GM12878 (cell line): Measurements from ENCODE around the gene HCFC1. TPM values are rescaled to one million over a fixed set of nuclear protein-coding genes. Genes with fewer than 3 reads are reported as not detected.

Experiments
- ATAC-seq: fragments of 200-7000 bp; cut with Tn5 transposase; 3 replicates; pipeline ENCODE4 v1.9.1; 2020; ENCODE audit warnings: mild to moderate bottlenecking, moderate library complexity
- BruUV-seq: library from RNA; stranded (reverse); fragments of 400-500 nt; replicated peaks from 2 replicates; lab custom pipeline; 2021; lab: Mats Ljungman, UMichigan
- CTCF ChIA-PET: fragments of 300-600 bp; sonication (Branson Sonifier 250); formaldehyde crosslinking; extraction: SDS; loops from one replicate; lab custom pipeline; 2021; ENCODE audit warnings: inconsistent platforms; lab: Yijun Ruan, JAX
- POLR2A ChIA-PET: fragments of 350-600 bp; formaldehyde crosslinking; extraction: SDS; loops from one replicate; lab custom pipeline; 2021; ENCODE audit warnings: inconsistent platforms; lab: Charles Lee
- RAD21 ChIA-PET: fragments of 300-600 bp; sonication (Branson Sonifier 250); formaldehyde crosslinking; loops from one replicate; lab custom pipeline; 2023; ENCODE audit warnings: antibody characterized with exemption; ENCODE audit not compliant: unreplicated experiment; lab: Charles Lee
- SMC1A ChIA-PET: fragments of 300-600 bp; sonication (Branson Sonifier 250); formaldehyde crosslinking; loops from one replicate; lab custom pipeline; 2023; ENCODE audit not compliant: unreplicated experiment, uncharacterized antibody; lab: Charles Lee
- DNase-seq: peaks from one replicate; pipeline ENCODE4 v3.0.0-alpha.2; 2011; ENCODE audit warnings: low read depth, low spot score
- FAIRE-seq: peaks from 3 replicates; lab custom pipeline; 2011; peaks lifted over from hg19 to GRCh38; lab: Jason Lieb, UNC
- H2AFZ ChIP-seq: 2 replicates; pipeline ENCODE4 v1.6.0; 2011; ENCODE audit warnings: low read depth, low read length, control low read depth; ENCODE audit not compliant: control insufficient read depth
- H3K27ac ChIP-seq: 2 replicates; pipeline ENCODE4 v1.5.1; 2011; ENCODE audit warnings: control low read depth; ENCODE audit not compliant: control insufficient read depth, insufficient read depth
- H3K27me3 ChIP-seq, 2 experiments: replicated peaks in 1 of 2; 2 replicates each; pipeline versions ENCODE4 v1.6.0 to v1.6.1; 2011; ENCODE audit warnings: low read length in 1 of 2; ENCODE audit not compliant: control insufficient read depth in 2 of 2, insufficient read depth in 2 of 2
- H3K36me3 ChIP-seq, 2 experiments: 2 replicates each; pipeline ENCODE4 v1.5.1; 2011; ENCODE audit warnings: low read length in 1 of 2; ENCODE audit not compliant: control insufficient read depth in 2 of 2, insufficient read depth in 2 of 2
- H3K4me1 ChIP-seq: 2 replicates; pipeline ENCODE4 v1.6.1; 2011; ENCODE audit warnings: mild to moderate bottlenecking, low read length, moderate library complexity, mixed read lengths; ENCODE audit not compliant: control insufficient read depth, insufficient read depth
- H3K4me2 ChIP-seq: 2 replicates; pipeline ENCODE4 v1.6.0; 2011; ENCODE audit warnings: control low read depth; ENCODE audit not compliant: control insufficient read depth, insufficient read depth
- H3K4me3 ChIP-seq: fragments of 200-600 bp; sonication (generic); 2 replicates; pipeline ENCODE4 v1.5.1; 2016
- H3K79me2 ChIP-seq: 2 replicates; pipeline ENCODE4 v1.6.0; 2011; ENCODE audit warnings: low read length; ENCODE audit not compliant: control insufficient read depth, insufficient read depth
- H3K9ac ChIP-seq: 2 replicates; pipeline ENCODE4 v1.8.0; 2011; ENCODE audit warnings: low read length, control low read depth, mixed read lengths; ENCODE audit not compliant: control insufficient read depth, insufficient read depth
- H3K9me3 ChIP-seq: replicated peaks from 3 replicates; pipeline ENCODE4 v1.5.1; 2011; ENCODE audit warnings: mild to moderate bottlenecking, low read length; ENCODE audit not compliant: control insufficient read depth, insufficient read depth
- H4K20me1 ChIP-seq: 2 replicates; pipeline ENCODE4 v1.6.0; 2011; ENCODE audit not compliant: control insufficient read depth, insufficient read depth
- BMI1 ChIP-seq: fragments of 450-650 bp; IDR thresholded peaks from 2 replicates; pipeline ENCODE4 v1.6.1; 2016; ENCODE audit warnings: mild to moderate bottlenecking, moderate library complexity, borderline replicate concordance
- BRCA1 ChIP-seq: IDR thresholded peaks from 2 replicates; pipeline ENCODE4 v1.6.1; 2011; ENCODE audit warnings: low read depth, low read length, improper control_type of control experiment
- HCFC1 ChIP-seq: fragments of 150-350 bp; IDR thresholded peaks from 2 replicates; pipeline ENCODE4 v1.6.1; 2014; ENCODE audit warnings: low read length
- JUND ChIP-seq: IDR thresholded peaks from 2 replicates; pipeline ENCODE4 v1.6.1; 2012; ENCODE audit warnings: low read depth, mild to moderate bottlenecking, low read length, improper control_type of control experiment, moderate library complexity
- NR2C1 ChIP-seq: fragments of 450-650 bp; IDR thresholded peaks from 2 replicates; pipeline ENCODE4 v1.6.1; 2017; ENCODE audit warnings: antibody characterized with exemption, mild to moderate bottlenecking, moderate library complexity
- NRF1 ChIP-seq: conservative IDR thresholded peaks from 2 replicates; pipeline ENCODE4 v1.6.1; 2011; ENCODE audit warnings: mild to moderate bottlenecking, low read depth, low read length, improper control_type of control experiment
- SMC3 ChIP-seq: IDR thresholded peaks from 2 replicates; pipeline ENCODE4 v1.6.1; 2011; ENCODE audit warnings: low read length, improper control_type of control experiment, borderline replicate concordance
- SPI1 ChIP-seq: IDR thresholded peaks from 2 replicates; pipeline ENCODE4 v1.6.1; 2011; ENCODE audit warnings: low read depth, mild to moderate bottlenecking, low read length, moderate library complexity, borderline replicate concordance; ENCODE audit not compliant: insufficient read depth
- SREBF1 ChIP-seq: IDR thresholded peaks from 2 replicates; pipeline ENCODE4 v1.6.1; 2012; ENCODE audit warnings: mild to moderate bottlenecking, low read length
- SREBF2 ChIP-seq: IDR thresholded peaks from 2 replicates; pipeline ENCODE4 v1.6.1; 2012; ENCODE audit warnings: mild to moderate bottlenecking, low read length
- SUZ12 ChIP-seq: fragments of 200-600 bp; sonication (generic); IDR thresholded peaks from one replicate; pipeline ENCODE4 v1.6.1; 2018; ENCODE audit warnings: antibody characterized with exemption, mild to moderate bottlenecking; ENCODE audit not compliant: unreplicated experiment
- TCF3 ChIP-seq: IDR thresholded peaks from 2 replicates; pipeline ENCODE4 v1.6.1; 2012; ENCODE audit warnings: low read depth, mild to moderate bottlenecking, low read length, borderline replicate concordance; ENCODE audit not compliant: insufficient read depth
- USF1 ChIP-seq: IDR thresholded peaks from 2 replicates; pipeline ENCODE4 v1.6.1; 2011; ENCODE audit warnings: borderline replicate concordance, low read depth, mild to moderate bottlenecking, moderate library complexity, mixed read lengths, low read length; ENCODE audit not compliant: insufficient read depth; ENCODE audit errors: extremely low read length
- YY1 ChIP-seq: IDR thresholded peaks from 2 replicates; pipeline ENCODE4 v1.6.1; 2011; ENCODE audit warnings: low read depth, mild to moderate bottlenecking, low read length
- ZNF217 ChIP-seq: fragments of 450-650 bp; IDR thresholded peaks from 2 replicates; pipeline ENCODE4 v1.6.1; 2017; ENCODE audit warnings: antibody characterized with exemption, mild to moderate bottlenecking
- ZNF384 ChIP-seq: IDR thresholded peaks from 2 replicates; pipeline ENCODE4 v1.6.1; 2012; ENCODE audit warnings: low read depth, mild to moderate bottlenecking, low read length, improper control_type of control experiment, borderline replicate concordance
- in situ Hi-C: fragments of 300-500 bp; cut with MboI; formaldehyde crosslinking; loops from 9 replicates; pipeline ENCODE4 v1.14.3; 2018; ENCODE audit warnings: mixed read lengths
- intact Hi-C: fragments of 100-400 bp; cut with micrococcal nuclease; formaldehyde crosslinking; loops from one replicate; pipeline ENCODE4 v1.14.2; 2022; ENCODE audit not compliant: unreplicated experiment
- polyA plus RNA-seq, 11 experiments: library from polyadenylated mRNA; depleted of rRNA in 4 of 11; unstranded in 6 of 11; stranded (reverse) in 5 of 11; fragments of >200 nt; fragmentation: Nextera tagmentation in 4 of 11; fragmentation: Illumina TruSeq in 1 of 11; extraction: Ambion mirVana in 4 of 11; extraction: Trizol in 1 of 11; gene quantifications; 1 replicate in 1 of 11; 2 replicates in 10 of 11; pipeline versions ENCODE4 v1.2.1 to v1.2.3, GENCODE V29; 2011 to 2016; ENCODE audit warnings: inconsistent platforms in 2 of 11, missing spikeins in 2 of 11, low read depth in 1 of 11
- total RNA-seq, 4 experiments: library from RNA; depleted of rRNA in 3 of 4; stranded (reverse); fragments of >200 nt in 3 of 4; fragmentation: Illumina TruSeq in 1 of 4; extraction: Trizol in 1 of 4; gene quantifications; 2 replicates each; pipeline versions ENCODE4 v1.2.1 to v1.2.3, GENCODE V29; 2013 to 2021
- TF ChIP-seq, protein P1 (sequence below): IDR thresholded peaks from 2 replicates; pipeline ENCODE4 v1.6.1; 2012; ENCODE audit warnings: mild to moderate bottlenecking, low read depth, low read length
- TF ChIP-seq, protein P2 (sequence below): fragments of 450-650 bp; IDR thresholded peaks from 2 replicates; pipeline ENCODE4 v1.6.1; 2017; ENCODE audit warnings: mild to moderate bottlenecking, low read depth, inconsistent platforms; ENCODE audit not compliant: poor library complexity, severe bottlenecking
- TF ChIP-seq, protein P3 (sequence below): IDR thresholded peaks from 2 replicates; pipeline ENCODE4 v1.6.1; 2012; ENCODE audit warnings: low read length, inconsistent platforms

Gene HCFC1
- total and polyA plus RNA-seq, 10 of the 15 experiments (the other 5 are each of a cell fraction or from before 2014, with no cell fraction given), result 3.9 to 92.7 (median 23.5) TPM

GRCh38 chrX:153897899-153898298 lies 73.7 kb downstream of the HCFC1 start:
- no peaks in the 10 kb centered on the region for H3K79me2 ChIP-seq
- no peak for FAIRE-seq
- H3K4me3 ChIP-seq, result no peak overlapping the region
- H2AFZ ChIP-seq, result no peak overlapping the region
- POLR2A ChIA-PET, result interaction anchor here (0.6 kb wide), 1 partner anchor 8 kb away, joined by 3 read pairs; no protein-coding TSS in a partner anchor
- TF ChIP-seq YY1 (no peak), JUND (no peak), BRCA1 (no peak), SUZ12 (no peak), ZNF384 (no peak), SPI1 (no peak), SREBF1 (no peak), BMI1 (no peak), NRF1 (no peak), NR2C1 (no peak), SMC3 (no peak), HCFC1 (no peak), TCF3 (no peak), USF1 (no peak), ZNF217 (no peak), SREBF2 (no peak)
- TF ChIP-seq, protein P1, sequence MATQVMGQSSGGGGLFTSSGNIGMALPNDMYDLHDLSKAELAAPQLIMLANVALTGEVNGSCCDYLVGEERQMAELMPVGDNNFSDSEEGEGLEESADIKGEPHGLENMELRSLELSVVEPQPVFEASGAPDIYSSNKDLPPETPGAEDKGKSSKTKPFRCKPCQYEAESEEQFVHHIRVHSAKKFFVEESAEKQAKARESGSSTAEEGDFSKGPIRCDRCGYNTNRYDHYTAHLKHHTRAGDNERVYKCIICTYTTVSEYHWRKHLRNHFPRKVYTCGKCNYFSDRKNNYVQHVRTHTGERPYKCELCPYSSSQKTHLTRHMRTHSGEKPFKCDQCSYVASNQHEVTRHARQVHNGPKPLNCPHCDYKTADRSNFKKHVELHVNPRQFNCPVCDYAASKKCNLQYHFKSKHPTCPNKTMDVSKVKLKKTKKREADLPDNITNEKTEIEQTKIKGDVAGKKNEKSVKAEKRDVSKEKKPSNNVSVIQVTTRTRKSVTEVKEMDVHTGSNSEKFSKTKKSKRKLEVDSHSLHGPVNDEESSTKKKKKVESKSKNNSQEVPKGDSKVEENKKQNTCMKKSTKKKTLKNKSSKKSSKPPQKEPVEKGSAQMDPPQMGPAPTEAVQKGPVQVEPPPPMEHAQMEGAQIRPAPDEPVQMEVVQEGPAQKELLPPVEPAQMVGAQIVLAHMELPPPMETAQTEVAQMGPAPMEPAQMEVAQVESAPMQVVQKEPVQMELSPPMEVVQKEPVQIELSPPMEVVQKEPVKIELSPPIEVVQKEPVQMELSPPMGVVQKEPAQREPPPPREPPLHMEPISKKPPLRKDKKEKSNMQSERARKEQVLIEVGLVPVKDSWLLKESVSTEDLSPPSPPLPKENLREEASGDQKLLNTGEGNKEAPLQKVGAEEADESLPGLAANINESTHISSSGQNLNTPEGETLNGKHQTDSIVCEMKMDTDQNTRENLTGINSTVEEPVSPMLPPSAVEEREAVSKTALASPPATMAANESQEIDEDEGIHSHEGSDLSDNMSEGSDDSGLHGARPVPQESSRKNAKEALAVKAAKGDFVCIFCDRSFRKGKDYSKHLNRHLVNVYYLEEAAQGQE, result no peak
- TF ChIP-seq, protein P2, sequence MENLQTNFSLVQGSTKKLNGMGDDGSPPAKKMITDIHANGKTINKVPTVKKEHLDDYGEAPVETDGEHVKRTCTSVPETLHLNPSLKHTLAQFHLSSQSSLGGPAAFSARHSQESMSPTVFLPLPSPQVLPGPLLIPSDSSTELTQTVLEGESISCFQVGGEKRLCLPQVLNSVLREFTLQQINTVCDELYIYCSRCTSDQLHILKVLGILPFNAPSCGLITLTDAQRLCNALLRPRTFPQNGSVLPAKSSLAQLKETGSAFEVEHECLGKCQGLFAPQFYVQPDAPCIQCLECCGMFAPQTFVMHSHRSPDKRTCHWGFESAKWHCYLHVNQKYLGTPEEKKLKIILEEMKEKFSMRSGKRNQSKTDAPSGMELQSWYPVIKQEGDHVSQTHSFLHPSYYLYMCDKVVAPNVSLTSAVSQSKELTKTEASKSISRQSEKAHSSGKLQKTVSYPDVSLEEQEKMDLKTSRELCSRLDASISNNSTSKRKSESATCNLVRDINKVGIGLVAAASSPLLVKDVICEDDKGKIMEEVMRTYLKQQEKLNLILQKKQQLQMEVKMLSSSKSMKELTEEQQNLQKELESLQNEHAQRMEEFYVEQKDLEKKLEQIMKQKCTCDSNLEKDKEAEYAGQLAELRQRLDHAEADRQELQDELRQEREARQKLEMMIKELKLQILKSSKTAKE, result no peak
- TF ChIP-seq, protein P3, sequence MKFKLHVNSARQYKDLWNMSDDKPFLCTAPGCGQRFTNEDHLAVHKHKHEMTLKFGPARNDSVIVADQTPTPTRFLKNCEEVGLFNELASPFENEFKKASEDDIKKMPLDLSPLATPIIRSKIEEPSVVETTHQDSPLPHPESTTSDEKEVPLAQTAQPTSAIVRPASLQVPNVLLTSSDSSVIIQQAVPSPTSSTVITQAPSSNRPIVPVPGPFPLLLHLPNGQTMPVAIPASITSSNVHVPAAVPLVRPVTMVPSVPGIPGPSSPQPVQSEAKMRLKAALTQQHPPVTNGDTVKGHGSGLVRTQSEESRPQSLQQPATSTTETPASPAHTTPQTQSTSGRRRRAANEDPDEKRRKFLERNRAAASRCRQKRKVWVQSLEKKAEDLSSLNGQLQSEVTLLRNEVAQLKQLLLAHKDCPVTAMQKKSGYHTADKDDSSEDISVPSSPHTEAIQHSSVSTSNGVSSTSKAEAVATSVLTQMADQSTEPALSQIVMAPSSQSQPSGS, result no peak
- TF ChIP-seq, all 136 proteins: peak for 0
- Histone ChIP-seq H3K4me1 (peaks cover 4% of the 10 kb centered on the region), H3K36me3 (no peaks in the 10 kb centered on the region), H3K9me3 (no peaks in the 10 kb centered on the region; the same call in 2 of the 3 replicates), H3K9ac (no peak overlapping the region), H3K4me2 (no peak overlapping the region), H3K27me3 (no peaks in the 10 kb centered on the region), H3K27ac (no peak overlapping the region), H4K20me1 (no peaks in the 10 kb centered on the region)
- no TSS peak for BruUV-seq
- ChIA-PET SMC1A (no interaction called here), RAD21 (no interaction called here), CTCF (no interaction called here)
- ATAC-seq (no peak), DNase-seq (no peak)
- intact Hi-C loops, result no loop called here
- in situ Hi-C loops, result no loop called here
